Thyroid gland (tissue), 4 donors: ENCODE results near the gene IL18RAP.

Experiments
- POLR2A ChIP-seq, 2 donors: fragments of 450-650 bp; IDR thresholded peaks; one replicate each; pipeline ENCODE4 v1.6.1; 2017; ENCODE audit warnings: antibody characterized with exemption in 2 of 2, mild to moderate bottlenecking in 2 of 2, moderate library complexity in 1 of 2
- TF ChIP-seq, protein P1 (sequence below), 6 experiments: fragments of 200-600 bp in 3 of 6; fragments of 450-650 bp in 3 of 6; sonication (generic) in 3 of 6; IDR thresholded peaks; one replicate each; pipeline ENCODE4 v1.5.1; 2016 to 2019; ENCODE audit warnings: antibody characterized with exemption in 6 of 6, mild to moderate bottlenecking in 2 of 6, inconsistent platforms in 1 of 6, moderate library complexity in 1 of 6

DNA sequence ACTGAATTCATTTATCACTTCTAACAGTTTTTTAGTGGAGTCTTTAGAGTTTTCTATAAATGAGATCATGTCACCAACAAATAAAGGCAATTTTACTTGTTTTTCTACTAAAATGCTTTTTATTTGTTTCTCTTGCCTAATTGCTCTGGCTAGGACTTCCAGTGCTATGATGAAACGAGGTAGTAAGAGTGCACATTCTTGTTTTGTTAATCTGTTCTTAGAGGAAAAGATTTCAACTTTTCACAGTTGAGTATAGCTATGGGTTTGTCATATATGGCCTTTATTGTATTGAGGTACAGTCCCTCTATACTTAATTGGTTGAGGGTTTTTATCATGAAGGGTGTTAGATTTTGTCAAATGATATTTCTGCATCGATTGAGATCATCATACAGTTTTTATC lies 5.6 kb downstream of the IL18RAP start:
- TF ChIP-seq, protein P1, sequence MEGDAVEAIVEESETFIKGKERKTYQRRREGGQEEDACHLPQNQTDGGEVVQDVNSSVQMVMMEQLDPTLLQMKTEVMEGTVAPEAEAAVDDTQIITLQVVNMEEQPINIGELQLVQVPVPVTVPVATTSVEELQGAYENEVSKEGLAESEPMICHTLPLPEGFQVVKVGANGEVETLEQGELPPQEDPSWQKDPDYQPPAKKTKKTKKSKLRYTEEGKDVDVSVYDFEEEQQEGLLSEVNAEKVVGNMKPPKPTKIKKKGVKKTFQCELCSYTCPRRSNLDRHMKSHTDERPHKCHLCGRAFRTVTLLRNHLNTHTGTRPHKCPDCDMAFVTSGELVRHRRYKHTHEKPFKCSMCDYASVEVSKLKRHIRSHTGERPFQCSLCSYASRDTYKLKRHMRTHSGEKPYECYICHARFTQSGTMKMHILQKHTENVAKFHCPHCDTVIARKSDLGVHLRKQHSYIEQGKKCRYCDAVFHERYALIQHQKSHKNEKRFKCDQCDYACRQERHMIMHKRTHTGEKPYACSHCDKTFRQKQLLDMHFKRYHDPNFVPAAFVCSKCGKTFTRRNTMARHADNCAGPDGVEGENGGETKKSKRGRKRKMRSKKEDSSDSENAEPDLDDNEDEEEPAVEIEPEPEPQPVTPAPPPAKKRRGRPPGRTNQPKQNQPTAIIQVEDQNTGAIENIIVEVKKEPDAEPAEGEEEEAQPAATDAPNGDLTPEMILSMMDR (IDR thresholded peaks at IDR 0.05): no peak
- no peak for TF ChIP-seq POLR2A (IDR thresholded peaks at IDR 0.05)
